Activated naive CD4-positive, alpha-beta T cell treated with anti-CD3 and anti-CD28 coated beads for 36 hours (primary cell): ENCODE data around the gene STRN. TPM values are rescaled to one million over a fixed set of nuclear protein-coding genes. Genes with fewer than 3 reads are reported as not detected.
A peak's percentile ranks its signal among the peaks of the same experiment; 100 is the strongest.
"Not testable (repeated sequence)": the region's sequence is repeated elsewhere in the genome, so short reads cannot be mapped to it uniquely, and the experiment has no call there.

ENCODE experiments used
- CTCF ChIA-PET: fragments of 350-600 bp; sonication (Branson Sonifier 250); formaldehyde crosslinking; loops from one replicate; lab custom pipeline; 2021; ENCODE audit warnings: antibody characterized with exemption; lab: Charles Lee
- DNase-seq: peaks from one replicate; pipeline ENCODE4 v3.0.0-alpha.2; 2020
- H3K27ac Mint-ChIP-seq: one replicate; pipeline ENCODE4 v1.8.0; 2021; ENCODE audit warnings: mild to moderate bottlenecking, mixed read lengths
- H3K27me3 Mint-ChIP-seq: one replicate; pipeline ENCODE4 v1.8.0; 2021; ENCODE audit warnings: low read depth, mixed read lengths
- H3K36me3 Mint-ChIP-seq: one replicate; pipeline ENCODE4 v1.8.0; 2021; ENCODE audit warnings: low read depth, mixed read lengths
- H3K4me1 Mint-ChIP-seq: one replicate; pipeline ENCODE4 v1.8.0; 2021; ENCODE audit warnings: low read depth, mixed read lengths
- H3K4me3 Mint-ChIP-seq: one replicate; pipeline ENCODE4 v1.8.0; 2021; ENCODE audit warnings: mild to moderate bottlenecking, moderate library complexity, mixed read lengths
- H3K9me3 Mint-ChIP-seq: one replicate; pipeline ENCODE4 v1.8.0; 2021; ENCODE audit warnings: mixed read lengths
- intact Hi-C: fragments of 100-400 bp; cut with micrococcal nuclease; formaldehyde crosslinking; loops from one replicate; pipeline ENCODE4 v1.15.1; 2023
- total RNA-seq, 2 experiments: library from RNA; stranded (reverse); gene quantifications; one replicate each; pipeline ENCODE4 v1.2.3, GENCODE V29; 2021

The STRN gene
- total RNA-seq, 2 experiments from 2014 or later: 19.3 to 22.2 TPM

GRCh38 chr2:36926175-36927132 lies 39.9 kb downstream of the STRN start:
- not testable (repeated sequence) for DNase-seq
- intact Hi-C loops: loop anchor here (1.0 to 10.0 kb wide), 6 partner anchors 37 to 682 kb away; partner anchors contain the start of gene STRN
- H3K4me3 Mint-ChIP-seq: peak overlapping the region; percentile 24

DNA sequence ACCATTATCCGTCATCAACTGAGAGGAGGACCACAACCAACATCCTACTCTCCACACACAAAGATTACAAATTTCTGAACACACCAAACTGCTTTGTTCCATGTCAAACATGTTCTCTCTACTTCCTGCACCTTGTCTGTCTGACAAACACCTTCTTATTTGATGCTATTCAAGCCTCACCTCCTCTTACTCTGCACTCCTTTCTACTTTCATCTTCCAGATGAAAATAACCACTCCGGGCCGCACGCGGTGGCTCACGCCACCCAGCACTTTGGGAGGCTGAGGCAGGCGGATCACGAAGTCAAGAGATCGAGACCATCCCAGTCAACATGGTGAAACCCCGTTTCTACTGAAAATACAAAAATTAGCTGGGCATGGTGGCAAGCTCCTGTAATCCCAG lies 43.7 kb downstream of the STRN start:
- CTCF ChIA-PET: not testable (repeated sequence)
- DNase-seq: peak; percentile 45

More at GRCh38 chr2:36926175-36927132, 39.9 kb downstream of the STRN start:
- H3K9me3 Mint-ChIP-seq, H3K27me3 Mint-ChIP-seq: not testable (repeated sequence)
- peak overlapping the region; percentile 21 for H3K27ac Mint-ChIP-seq
- CTCF ChIA-PET: interaction anchor here (0.6 kb wide), 1 partner anchor 125 kb away, joined by 3 read pairs; no protein-coding TSS in a partner anchor
- peaks cover 12% of the 10 kb centered on the region for H3K36me3 Mint-ChIP-seq
- H3K4me1 Mint-ChIP-seq: peaks cover 37% of the 10 kb centered on the region

DNA sequence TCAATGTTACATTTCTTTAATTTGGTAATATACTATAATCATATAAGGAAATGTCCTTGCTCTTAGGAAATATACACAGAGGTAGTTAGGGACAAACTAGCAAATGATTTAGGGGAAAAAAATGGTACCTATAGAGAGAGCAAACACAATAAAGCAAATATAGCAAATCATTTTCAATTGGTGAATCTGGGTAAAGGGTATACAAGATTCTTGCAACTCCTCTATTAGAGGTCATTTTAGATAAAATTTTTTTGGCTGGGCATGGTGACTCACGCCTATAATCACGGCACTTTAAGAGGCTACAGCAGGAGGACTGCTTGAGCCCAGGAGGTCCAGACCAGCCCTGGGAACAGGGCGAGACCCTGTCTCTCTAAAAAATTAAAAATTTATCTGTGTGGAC lies 44.4 kb downstream of the STRN start:
- CTCF ChIA-PET: no interaction called here
- peaks cover 38% of the 10 kb centered on the region for H3K4me1 Mint-ChIP-seq
- no peaks in the 10 kb centered on the region for H3K27me3 Mint-ChIP-seq
- no peak for DNase-seq
- intact Hi-C loops: loop anchor here (10.0 kb wide), 1 partner anchor 677 kb away; no protein-coding TSS in a partner anchor
- H3K4me3 Mint-ChIP-seq: no peak overlapping the region
- H3K36me3 Mint-ChIP-seq: peaks cover 12% of the 10 kb centered on the region
- H3K27ac Mint-ChIP-seq: no peak overlapping the region
- no peaks in the 10 kb centered on the region for H3K9me3 Mint-ChIP-seq

More for the DNA sequence above, 43.7 kb downstream of the STRN start:
- intact Hi-C loops: loop anchor here (10.0 kb wide), 1 partner anchor 678 kb away; no protein-coding TSS in a partner anchor
- peaks cover 12% of the 10 kb centered on the region for H3K36me3 Mint-ChIP-seq
- not testable (repeated sequence) for H3K27me3 Mint-ChIP-seq, H3K9me3 Mint-ChIP-seq, H3K4me3 Mint-ChIP-seq
- H3K4me1 Mint-ChIP-seq: peaks cover 41% of the 10 kb centered on the region
- H3K27ac Mint-ChIP-seq: peak overlapping the region; percentile 10

DNA sequence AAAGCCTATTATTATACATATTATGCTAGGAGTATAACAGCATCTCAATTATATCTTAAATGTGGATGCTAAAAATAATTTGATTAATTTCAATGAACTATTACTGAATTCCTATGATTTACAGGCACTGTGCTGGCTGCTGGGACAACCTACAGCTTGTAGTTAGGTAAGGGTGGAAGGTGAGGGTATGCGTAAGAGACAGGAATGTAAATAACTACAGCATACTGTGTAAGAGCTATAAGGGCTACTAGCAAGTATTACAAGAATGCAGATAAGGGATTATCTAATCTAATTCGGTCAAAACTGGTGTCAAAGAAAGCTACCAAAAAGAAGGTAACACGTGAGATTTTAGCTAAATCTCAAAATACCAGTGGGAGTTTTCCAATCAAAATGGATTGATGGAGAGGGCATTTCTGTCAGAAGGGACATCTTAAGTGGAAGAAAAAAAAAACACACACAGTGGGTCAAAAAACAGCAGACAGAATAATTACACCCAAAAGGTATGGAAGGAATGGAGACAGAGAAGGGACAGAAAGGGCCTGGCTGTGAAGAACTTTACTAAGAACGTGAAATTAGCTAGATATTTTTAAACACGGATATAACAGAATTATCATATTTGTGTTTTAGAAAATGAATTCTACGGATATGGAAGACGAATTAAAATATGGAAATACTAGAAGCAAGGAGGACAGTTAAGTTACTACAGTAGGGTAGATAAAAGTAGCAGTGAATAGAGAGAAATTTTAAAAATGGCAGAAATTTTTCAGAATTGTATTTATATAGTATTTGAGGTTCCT lies 47.1 kb downstream of the STRN start:
- H3K27me3 Mint-ChIP-seq: no peaks in the 10 kb centered on the region
- peaks cover 7% of the 10 kb centered on the region for H3K36me3 Mint-ChIP-seq
- intact Hi-C loops: loop anchor here (5.0 kb wide), 1 partner anchor 88 kb away; no protein-coding TSS in a partner anchor
- CTCF ChIA-PET: interaction anchor here (0.6 to 1.4 kb wide), 4 partner anchors 128 to 603 kb away, joined by 3 to 11 read pairs (median 4); no protein-coding TSS in a partner anchor
- no peak overlapping the region for H3K4me3 Mint-ChIP-seq
- DNase-seq: no peak
- H3K4me1 Mint-ChIP-seq: peaks cover 21% of the 10 kb centered on the region
- H3K27ac Mint-ChIP-seq: no peak overlapping the region
- H3K9me3 Mint-ChIP-seq: no peaks in the 10 kb centered on the region

DNA sequence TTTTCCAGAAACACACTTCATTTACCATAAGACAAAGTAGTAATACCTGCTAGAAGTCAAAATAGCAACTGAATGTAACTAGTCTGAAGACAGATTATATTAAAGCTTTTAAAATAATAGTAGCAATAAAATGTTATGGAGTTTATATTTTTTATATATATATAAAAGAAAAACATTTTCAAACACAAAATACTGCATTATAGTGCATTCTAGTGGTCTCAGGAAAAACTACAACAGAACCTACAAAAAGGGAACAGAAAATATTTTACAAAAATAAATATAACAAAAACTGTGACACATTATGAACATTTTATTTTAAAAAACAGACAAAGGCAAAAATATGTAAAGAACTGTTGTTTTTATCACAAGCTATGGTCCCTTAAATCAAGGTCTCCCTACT lies 48.0 kb downstream of the STRN start:
- CTCF ChIA-PET: interaction anchor here (0.8 to 1.4 kb wide), 2 partner anchors 127 to 133 kb away, joined by 4 to 11 read pairs; no protein-coding TSS in a partner anchor
- no peaks in the 10 kb centered on the region for H3K9me3 Mint-ChIP-seq
- no peak overlapping the region for H3K27ac Mint-ChIP-seq
- peaks cover 19% of the 10 kb centered on the region for H3K4me1 Mint-ChIP-seq
- DNase-seq: no peak
- no peak overlapping the region for H3K4me3 Mint-ChIP-seq
- H3K27me3 Mint-ChIP-seq: no peaks in the 10 kb centered on the region
- intact Hi-C loops: loop anchor here (1.0 to 5.0 kb wide), 2 partner anchors 89 to 138 kb away; no protein-coding TSS in a partner anchor
- peaks cover 4% of the 10 kb centered on the region for H3K36me3 Mint-ChIP-seq

GRCh38 chr2:36915627-36916026 lies 50.7 kb downstream of the STRN start:
- H3K36me3 Mint-ChIP-seq: peaks cover 2% of the 10 kb centered on the region
- no peaks in the 10 kb centered on the region for H3K4me1 Mint-ChIP-seq
- CTCF ChIA-PET: interaction anchor here (0.7 kb wide), 2 partner anchors 47 to 400 kb away, joined by 3 to 5 read pairs; no protein-coding TSS in a partner anchor
- DNase-seq: no peak
- intact Hi-C loops: loop anchor here (5.0 kb wide), 1 partner anchor 92 kb away; no protein-coding TSS in a partner anchor
- H3K27me3 Mint-ChIP-seq: no peaks in the 10 kb centered on the region
- no peak overlapping the region for H3K4me3 Mint-ChIP-seq
- H3K9me3 Mint-ChIP-seq: no peaks in the 10 kb centered on the region
- H3K27ac Mint-ChIP-seq: no peak overlapping the region

DNA sequence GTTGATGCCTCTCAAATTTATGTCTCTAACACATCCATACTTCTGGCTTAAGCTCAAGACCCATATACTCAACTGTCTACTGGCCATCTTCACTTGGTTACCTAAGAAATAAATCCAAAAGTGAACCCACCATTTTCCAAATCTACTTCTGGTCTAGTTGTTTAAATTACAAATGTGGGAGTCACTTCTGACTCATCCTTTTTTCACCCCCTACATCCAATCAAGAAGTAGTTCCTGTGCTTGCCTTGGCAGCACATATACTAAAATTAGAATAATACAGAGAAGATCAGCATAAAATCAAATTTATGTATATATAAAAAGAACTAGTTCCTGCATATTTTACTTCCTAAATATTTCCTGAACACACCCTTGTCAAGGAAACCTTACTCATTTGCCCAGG lies 53.6 kb downstream of the STRN start:
- intact Hi-C loops: no loop called here
- Mint-ChIP-seq H3K9me3 (no peaks in the 10 kb centered on the region), H3K27ac (no peak overlapping the region), H3K4me3 (no peak overlapping the region), H3K27me3 (no peaks in the 10 kb centered on the region), H3K36me3 (peaks cover 2% of the 10 kb centered on the region), H3K4me1 (no peaks in the 10 kb centered on the region)
- no peak for DNase-seq
- CTCF ChIA-PET: interaction anchor here (0.6 kb wide), 1 partner anchor 117 kb away, joined by 4 read pairs; no protein-coding TSS in a partner anchor

GRCh38 chr2:36911012-36911411 lies 55.3 kb downstream of the STRN start:
- H3K36me3 Mint-ChIP-seq: peaks cover 2% of the 10 kb centered on the region
- H3K27ac Mint-ChIP-seq: no peak overlapping the region
- intact Hi-C loops: no loop called here
- H3K9me3 Mint-ChIP-seq: no peaks in the 10 kb centered on the region
- no peaks in the 10 kb centered on the region for H3K27me3 Mint-ChIP-seq
- CTCF ChIA-PET: no interaction called here
- H3K4me1 Mint-ChIP-seq: no peaks in the 10 kb centered on the region
- DNase-seq: no peak
- H3K4me3 Mint-ChIP-seq: no peak overlapping the region

DNA sequence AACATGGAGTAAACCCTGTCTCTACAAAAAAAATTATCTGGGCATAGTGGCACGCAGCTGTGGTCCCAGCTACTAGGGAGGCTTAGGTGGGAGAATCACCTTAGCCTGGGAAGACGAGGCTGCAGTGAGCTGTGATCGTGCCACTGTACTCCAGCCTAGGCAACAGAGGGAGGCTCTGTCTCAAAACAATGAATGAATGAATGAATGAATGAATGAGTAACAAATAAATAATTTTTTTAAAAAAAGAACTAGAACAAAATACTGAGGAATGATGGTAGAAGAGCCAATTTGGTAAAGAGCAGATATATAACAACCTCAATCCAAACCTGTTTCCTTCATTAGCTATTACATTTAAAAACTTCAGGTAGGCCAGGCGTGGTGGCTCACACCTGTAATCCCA lies 60.1 kb downstream of the STRN start:
- CTCF ChIA-PET: interaction anchor here (0.5 kb wide), 1 partner anchor 32 kb away, joined by 3 read pairs; no protein-coding TSS in a partner anchor
- Mint-ChIP-seq H3K9me3 (no peaks in the 10 kb centered on the region), H3K4me1 (no peaks in the 10 kb centered on the region), H3K27ac (no peak overlapping the region), H3K4me3 (no peak overlapping the region), H3K27me3 (no peaks in the 10 kb centered on the region), H3K36me3 (peaks cover 2% of the 10 kb centered on the region)
- DNase-seq: no peak
- intact Hi-C loops: no loop called here

DNA sequence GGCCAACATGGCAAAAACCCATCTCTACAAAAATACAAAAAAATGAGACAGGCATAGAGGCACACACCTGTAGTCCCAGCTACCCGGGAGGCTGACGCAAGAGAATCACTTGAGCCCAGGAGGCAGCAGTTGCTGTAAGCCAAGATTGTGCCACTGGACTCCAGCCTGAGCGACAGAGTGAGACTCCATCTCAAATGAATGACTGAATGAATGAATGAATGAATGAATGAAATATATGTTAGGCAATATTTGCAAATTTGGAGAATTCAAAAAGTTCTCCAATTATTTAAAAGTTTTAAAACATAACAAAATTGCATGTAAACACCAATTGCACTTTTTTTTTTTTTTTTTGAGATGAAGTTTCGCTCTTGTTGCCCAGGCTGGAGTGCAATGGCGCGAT lies 61.7 kb downstream of the STRN start:
- no peaks in the 10 kb centered on the region for H3K27me3 Mint-ChIP-seq
- H3K36me3 Mint-ChIP-seq: peaks cover 6% of the 10 kb centered on the region
- H3K27ac Mint-ChIP-seq: no peak overlapping the region
- H3K4me3 Mint-ChIP-seq: no peak overlapping the region
- no peaks in the 10 kb centered on the region for H3K9me3 Mint-ChIP-seq
- no peak for DNase-seq
- H3K4me1 Mint-ChIP-seq: no peaks in the 10 kb centered on the region
- intact Hi-C loops: no loop called here
- CTCF ChIA-PET: no interaction called here

- no peaks in the 10 kb centered on the region for H3K9me3 Mint-ChIP-seq
- H3K27me3 Mint-ChIP-seq: no peaks in the 10 kb centered on the region
- no peak for DNase-seq
- peaks cover 10% of the 10 kb centered on the region for H3K36me3 Mint-ChIP-seq
- intact Hi-C loops: no loop called here
- CTCF ChIA-PET: interaction anchor here (0.5 to 0.9 kb wide), 2 partner anchors 80 to 241 kb away, joined by 3 to 4 read pairs; no protein-coding TSS in a partner anchor
- no peaks in the 10 kb centered on the region for H3K4me1 Mint-ChIP-seq
- no peak overlapping the region for H3K27ac Mint-ChIP-seq
- no peak overlapping the region for H3K4me3 Mint-ChIP-seq
Measured at GRCh38 chr2:36902385-36903120, 63.8 kb downstream of the STRN start.
